IMR-90 (cell line): Measurements from ENCODE around the gene MOV10. TPM values are rescaled to one million over a fixed set of nuclear protein-coding genes. Genes with fewer than 3 reads are reported as not detected.

ENCODE experiments used
- ATAC-seq: fragments of 200-7000 bp; cut with Tn5 transposase; 2 replicates; pipeline ENCODE4 v1.9.1; 2020; ENCODE audit warnings: low read depth, mild to moderate bottlenecking, moderate library complexity
- BruUV-seq: library from RNA; stranded (reverse); fragments of 400-500 nt; replicated peaks from 2 replicates; lab custom pipeline; 2021; lab: Mats Ljungman, UMichigan
- CTCF ChIA-PET: fragments of 300-600 bp; formaldehyde crosslinking; extraction: SDS; loops from one replicate; lab custom pipeline; 2021; ENCODE audit warnings: antibody characterized with exemption; lab: Yijun Ruan, JAX
- POLR2A ChIA-PET: fragments of 300-600 bp; sonication (Branson Sonifier 250); formaldehyde crosslinking; loops from one replicate; lab custom pipeline; 2022; ENCODE audit warnings: antibody characterized with exemption; ENCODE audit not compliant: unreplicated experiment; lab: Charles Lee
- DNase-seq: peaks from one replicate; pipeline ENCODE4 v3.0.0; 2013
- H2AFZ ChIP-seq: replicated peaks from 2 replicates; pipeline ENCODE3; 2013; ENCODE audit warnings: low read length, mild to moderate bottlenecking; ENCODE audit not compliant: poor library complexity
- H2AK5ac ChIP-seq: 2 replicates; pipeline ENCODE4 v1.6.1; 2013; ENCODE audit warnings: low read depth, low read length, inconsistent platforms
- H2AK9ac ChIP-seq: replicated peaks from 2 replicates; pipeline ENCODE3; 2013; ENCODE audit warnings: mild to moderate bottlenecking, low read depth, low read length, moderate library complexity; ENCODE audit not compliant: poor library complexity
- H2BK120ac ChIP-seq: 2 replicates; pipeline ENCODE4 v1.6.1; 2013; ENCODE audit warnings: low read depth, low read length, inconsistent platforms
- H2BK15ac ChIP-seq: 3 replicates; pipeline ENCODE4 v1.6.1; 2013; ENCODE audit warnings: low read depth, low read length, inconsistent platforms
- H2BK20ac ChIP-seq: 2 replicates; pipeline ENCODE4 v1.6.1; 2013; ENCODE audit warnings: low read depth, mild to moderate bottlenecking, inconsistent platforms, low read length, moderate library complexity
- H2BK5ac ChIP-seq: 2 replicates; pipeline ENCODE4 v1.6.1; 2013; ENCODE audit warnings: mild to moderate bottlenecking, low read depth, low read length, inconsistent platforms; ENCODE audit not compliant: poor library complexity, severe bottlenecking
- H3K14ac ChIP-seq: replicated peaks from 2 replicates; pipeline ENCODE4 v1.6.1; 2013; ENCODE audit warnings: low read depth, low read length, inconsistent platforms
- H3K18ac ChIP-seq: 2 replicates; pipeline ENCODE4 v1.6.1; 2013; ENCODE audit warnings: low read depth, low read length, control low read depth
- H3K23ac ChIP-seq: 2 replicates; pipeline ENCODE4 v1.6.1; 2013; ENCODE audit warnings: low read depth, low read length, inconsistent platforms
- H3K27ac ChIP-seq: 2 replicates; pipeline ENCODE4 v1.5.1; 2013; ENCODE audit warnings: mild to moderate bottlenecking, control low read depth, low read length; ENCODE audit not compliant: insufficient read depth
- H3K27me3 ChIP-seq: 2 replicates; pipeline ENCODE4 v1.6.1; 2013; ENCODE audit warnings: low read length; ENCODE audit not compliant: control insufficient read depth, insufficient read depth
- H3K36me3 ChIP-seq: 2 replicates; pipeline ENCODE4 v1.6.1; 2013; ENCODE audit warnings: low read length, mixed read lengths; ENCODE audit not compliant: control insufficient read depth, insufficient read depth
- H3K4ac ChIP-seq: 2 replicates; pipeline ENCODE4 v1.6.1; 2013; ENCODE audit warnings: low read depth, low read length, inconsistent platforms
- H3K4me1 ChIP-seq: 2 replicates; pipeline ENCODE4 v1.6.1; 2013; ENCODE audit warnings: low read length, mixed read lengths; ENCODE audit not compliant: control insufficient read depth, insufficient read depth
- H3K4me2 ChIP-seq: 2 replicates; pipeline ENCODE4 v1.6.1; 2013; ENCODE audit warnings: low read depth, mild to moderate bottlenecking, control low read depth, low read length, moderate library complexity
- H3K4me3 ChIP-seq: 2 replicates; pipeline ENCODE4 v1.5.1; 2013; ENCODE audit warnings: low read depth, mild to moderate bottlenecking, control low read depth, low read length, moderate library complexity; ENCODE audit not compliant: insufficient read depth
- H3K56ac ChIP-seq: 2 replicates; pipeline ENCODE4 v1.6.1; 2013; ENCODE audit warnings: low read length, inconsistent platforms; ENCODE audit not compliant: insufficient read depth; ENCODE audit errors: extremely low read depth
- H3K79me1 ChIP-seq, 2 experiments: 2 replicates each; pipeline ENCODE4 v1.6.1; 2013; ENCODE audit warnings: low read length in 2 of 2, inconsistent platforms in 1 of 2, low read depth in 1 of 2
- H3K9ac ChIP-seq: 2 replicates; pipeline ENCODE4 v1.6.1; 2013; ENCODE audit warnings: low read depth, low read length, control low read depth
- H3K9me1 ChIP-seq: 2 replicates; pipeline ENCODE4 v1.6.1; 2013; ENCODE audit warnings: low read length, inconsistent platforms; ENCODE audit not compliant: insufficient read depth
- H3K9me3 ChIP-seq: 2 replicates; pipeline ENCODE4 v1.6.1; 2013; ENCODE audit warnings: low read length; ENCODE audit not compliant: control insufficient read depth, insufficient read depth
- H4K20me1 ChIP-seq: 2 replicates; pipeline ENCODE4 v1.6.1; 2013; ENCODE audit warnings: low read length, inconsistent platforms; ENCODE audit not compliant: insufficient read depth
- H4K5ac ChIP-seq: 2 replicates; pipeline ENCODE4 v1.6.1; 2013; ENCODE audit warnings: mild to moderate bottlenecking, low read depth, low read length, control low read depth
- H4K8ac ChIP-seq, 2 experiments: 2 replicates each; pipeline ENCODE4 v1.6.1; 2013; ENCODE audit warnings: low read depth in 2 of 2, low read length in 2 of 2, control low read depth in 1 of 2, inconsistent platforms in 1 of 2
- H4K91ac ChIP-seq: 2 replicates; pipeline ENCODE4 v1.6.1; 2013; ENCODE audit warnings: low read depth, low read length, inconsistent platforms; ENCODE audit not compliant: insufficient read depth
- BHLHE40 ChIP-seq: fragments of 150-350 bp; IDR thresholded peaks from 2 replicates; pipeline ENCODE4 v1.6.1; 2016; ENCODE audit warnings: mild to moderate bottlenecking, low read depth, low read length
- CEBPB ChIP-seq: IDR thresholded peaks from 2 replicates; pipeline ENCODE4 v1.6.1; 2012; ENCODE audit warnings: low read depth, low read length, improper control_type of control experiment
- CHD1 ChIP-seq: IDR thresholded peaks from 2 replicates; pipeline ENCODE4 v1.6.1; 2012; ENCODE audit warnings: low read depth, low read length, improper control_type of control experiment
- CTCF ChIP-seq: conservative IDR thresholded peaks from 2 replicates; pipeline ENCODE4 v1.5.1; 2012; ENCODE audit warnings: mild to moderate bottlenecking, low read depth, low read length, improper control_type of control experiment
- FOS ChIP-seq: fragments of 150-350 bp; IDR thresholded peaks from 2 replicates; pipeline ENCODE4 v1.6.1; 2016; ENCODE audit warnings: low read depth, low read length
- MAFK ChIP-seq: IDR thresholded peaks from 2 replicates; pipeline ENCODE4 v1.6.1; 2012; ENCODE audit warnings: low read depth, low read length, improper control_type of control experiment
- MAZ ChIP-seq: IDR thresholded peaks from 2 replicates; pipeline ENCODE4 v1.6.1; 2012; ENCODE audit warnings: low read depth, mild to moderate bottlenecking, low read length, improper control_type of control experiment, moderate library complexity, borderline replicate concordance
- MXI1 ChIP-seq: IDR thresholded peaks from 2 replicates; pipeline ENCODE4 v1.6.1; 2012; ENCODE audit warnings: low read depth, mild to moderate bottlenecking, low read length, moderate library complexity, borderline replicate concordance
- NFE2L2 ChIP-seq: fragments of 150-350 bp; IDR thresholded peaks from 2 replicates; pipeline ENCODE4 v1.6.1; 2016; ENCODE audit warnings: low read depth, mild to moderate bottlenecking, low read length
- POLR2A ChIP-seq: IDR thresholded peaks from 2 replicates; pipeline ENCODE4 v1.6.1; 2012; ENCODE audit warnings: mild to moderate bottlenecking, low read depth, low read length
- RAD21 ChIP-seq: IDR thresholded peaks from 2 replicates; pipeline ENCODE4 v1.6.1; 2012; ENCODE audit warnings: low read length, improper control_type of control experiment
- RCOR1 ChIP-seq: IDR thresholded peaks from 2 replicates; pipeline ENCODE4 v1.6.1; 2012; ENCODE audit warnings: mild to moderate bottlenecking, low read length, improper control_type of control experiment; ENCODE audit not compliant: insufficient replicate concordance
- RFX5 ChIP-seq: IDR thresholded peaks from 2 replicates; pipeline ENCODE4 v1.8.0; 2012; ENCODE audit warnings: low read depth, mild to moderate bottlenecking, low read length, moderate library complexity
- SMC3 ChIP-seq: fragments of 150-350 bp; IDR thresholded peaks from 2 replicates; pipeline ENCODE4 v1.6.1; 2016; ENCODE audit warnings: low read depth, mild to moderate bottlenecking, antibody characterized with exemption, low read length, moderate library complexity
- USF2 ChIP-seq: fragments of 150-350 bp; IDR thresholded peaks from 2 replicates; pipeline ENCODE4 v1.6.1; 2017; ENCODE audit warnings: mild to moderate bottlenecking, antibody characterized with exemption, low read length, low read depth
- WGBS, 2 experiments: methylation state at CpG; one replicate each; pipeline versions ENCODE4 v1.1.5 to v1.1.7; 2013; ENCODE audit warnings: missing lambda C conversion rate in 2 of 2; ENCODE audit not compliant: insufficient read length in 1 of 2; ENCODE audit errors: extremely low coverage in 2 of 2; 5-methylcytosine and 5-hydroxymethylcytosine counted together
- dilution Hi-C: fragments of 300-500 bp; cut with HindIII; formaldehyde crosslinking; loops from one replicate; pipeline ENCODE4 v1.14.3; 2018; ENCODE audit warnings: low sequenced_read_pairs; ENCODE audit not compliant: unreplicated experiment
- in situ Hi-C: fragments of 300-500 bp; cut with MboI; formaldehyde crosslinking; loops from 3 replicates; pipeline ENCODE4 v1.14.3; 2019; ENCODE audit warnings: low sequenced_read_pairs, inconsistent platforms, mixed read lengths
- intact Hi-C: fragments of 100-400 bp; cut with micrococcal nuclease; formaldehyde crosslinking; loops from 2 replicates; pipeline ENCODE4 v1.10.0; 2022
- polyA plus RNA-seq, 3 experiments: library from polyadenylated mRNA; depleted of rRNA; stranded (reverse); fragments of >200 nt; gene quantifications; 2 replicates each; pipeline ENCODE4 v1.2.3, GENCODE V29; 2012; ENCODE audit warnings: low replicate concordance in 1 of 3
- total RNA-seq: library from RNA; depleted of rRNA; stranded (reverse); fragments of >200 nt; gene quantifications from 2 replicates; pipeline ENCODE4 v1.2.3, GENCODE V29; 2012
- TF ChIP-seq, protein P1 (sequence below): fragments of 150-350 bp; IDR thresholded peaks from 2 replicates; pipeline ENCODE4 v1.6.1; 2016; ENCODE audit warnings: low read depth, mild to moderate bottlenecking, low read length, moderate library complexity, borderline replicate concordance

MOV10 gene
- total and polyA plus RNA-seq, 2 of the 4 experiments (the other 2 are of a cell fraction): 36.7 to 103 TPM

- ChIA-PET CTCF (no interaction called here), POLR2A (no interaction called here)
- no TSS peak for BruUV-seq
- Histone ChIP-seq H3K9ac (no peak overlapping the region), H3K9me1 (peaks cover 21% of the 10 kb centered on the region), H3K27ac (no peak overlapping the region), H2AK9ac (no peak overlapping the region), H3K4me3 (no peak overlapping the region), H3K27me3 (no peaks in the 10 kb centered on the region), H3K18ac (no peak overlapping the region), H3K4me2 (no peak overlapping the region), H4K8ac (no peak overlapping the region), H3K4me1 (peaks cover 4% of the 10 kb centered on the region), H2BK15ac (no peak overlapping the region), H3K23ac (no peak overlapping the region), H3K9me3 (no peaks in the 10 kb centered on the region), H3K4ac (no peak overlapping the region), H2BK5ac (no peak overlapping the region), H3K36me3 (peaks cover 17% of the 10 kb centered on the region), H2AK5ac (no peak overlapping the region), H3K56ac (no peak overlapping the region), H2BK120ac (no peak overlapping the region), H4K91ac (no peak overlapping the region), H2BK20ac (no peak overlapping the region), H2AFZ (no peak overlapping the region), H3K79me1 (peaks cover 21 to 66% of the 10 kb centered on the region in 2 experiments), H4K20me1 (peaks cover 15% of the 10 kb centered on the region; the same call in 1 of the 2 replicates), H4K5ac (no peak overlapping the region), H3K14ac (no peak overlapping the region)
- no peak for TF ChIP-seq RFX5
- TF ChIP-seq CTCF: no peak
- no peak for TF ChIP-seq RAD21
- no peak for TF ChIP-seq FOS
- no peak for TF ChIP-seq SMC3
- TF ChIP-seq, protein P1, sequence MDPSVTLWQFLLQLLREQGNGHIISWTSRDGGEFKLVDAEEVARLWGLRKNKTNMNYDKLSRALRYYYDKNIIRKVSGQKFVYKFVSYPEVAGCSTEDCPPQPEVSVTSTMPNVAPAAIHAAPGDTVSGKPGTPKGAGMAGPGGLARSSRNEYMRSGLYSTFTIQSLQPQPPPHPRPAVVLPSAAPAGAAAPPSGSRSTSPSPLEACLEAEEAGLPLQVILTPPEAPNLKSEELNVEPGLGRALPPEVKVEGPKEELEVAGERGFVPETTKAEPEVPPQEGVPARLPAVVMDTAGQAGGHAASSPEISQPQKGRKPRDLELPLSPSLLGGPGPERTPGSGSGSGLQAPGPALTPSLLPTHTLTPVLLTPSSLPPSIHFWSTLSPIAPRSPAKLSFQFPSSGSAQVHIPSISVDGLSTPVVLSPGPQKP: no peak
- no peak for TF ChIP-seq NFE2L2
- TF ChIP-seq MXI1: no peak
- TF ChIP-seq MAZ: no peak
- no peak for TF ChIP-seq CHD1
- TF ChIP-seq MAFK: no peak
- no peak for TF ChIP-seq RCOR1
- no peak for TF ChIP-seq USF2
- no peak for TF ChIP-seq POLR2A
- TF ChIP-seq BHLHE40: no peak
- no peak for TF ChIP-seq CEBPB
- no peak for DNase-seq
- dilution Hi-C loops: no loop called here
- ATAC-seq: no peak
- intact Hi-C loops: no loop called here
- 100% methylated on average over 2 of the region's 4 CpGs; no CpG with 5 or more reads in 1 of the 2 experiments for WGBS, 2 experiments
- in situ Hi-C loops: no loop called here
Observed at GRCh38 chr1:112686835-112687234, 12.4 kb downstream of the MOV10 start.
